ENCODE results near the gene FGF1.

DNA sequence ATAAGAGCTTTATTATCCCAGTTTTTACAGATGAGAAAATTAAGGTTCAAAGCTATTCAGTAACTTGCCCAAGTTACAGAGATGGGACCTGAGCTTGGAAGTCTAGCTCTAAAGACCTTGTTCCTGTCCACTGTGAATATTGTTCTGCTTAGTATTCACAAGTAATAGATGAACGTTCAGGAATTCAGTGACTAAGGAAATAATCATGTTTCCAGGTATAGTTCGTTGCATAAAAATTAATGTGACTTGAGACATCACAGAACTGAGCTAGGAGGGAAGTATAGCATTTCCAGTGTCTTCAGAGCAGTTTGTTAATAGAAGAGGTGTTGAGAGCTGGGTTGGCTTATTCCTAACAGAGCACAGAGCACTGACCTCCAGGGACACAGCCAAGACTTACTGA is 136.1 kb downstream of the FGF1 start:
- TF ChIP-seq ZNF146 (tag by site-specific recombination; IDR thresholded peaks at IDR 0.05), result no peak
- TF ChIP-seq, protein P1, sequence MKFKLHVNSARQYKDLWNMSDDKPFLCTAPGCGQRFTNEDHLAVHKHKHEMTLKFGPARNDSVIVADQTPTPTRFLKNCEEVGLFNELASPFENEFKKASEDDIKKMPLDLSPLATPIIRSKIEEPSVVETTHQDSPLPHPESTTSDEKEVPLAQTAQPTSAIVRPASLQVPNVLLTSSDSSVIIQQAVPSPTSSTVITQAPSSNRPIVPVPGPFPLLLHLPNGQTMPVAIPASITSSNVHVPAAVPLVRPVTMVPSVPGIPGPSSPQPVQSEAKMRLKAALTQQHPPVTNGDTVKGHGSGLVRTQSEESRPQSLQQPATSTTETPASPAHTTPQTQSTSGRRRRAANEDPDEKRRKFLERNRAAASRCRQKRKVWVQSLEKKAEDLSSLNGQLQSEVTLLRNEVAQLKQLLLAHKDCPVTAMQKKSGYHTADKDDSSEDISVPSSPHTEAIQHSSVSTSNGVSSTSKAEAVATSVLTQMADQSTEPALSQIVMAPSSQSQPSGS (tag by site-specific recombination; IDR thresholded peaks at IDR 0.05; ENCODE audit: low read depth), result no peak
- TF ChIP-seq, protein P2, sequence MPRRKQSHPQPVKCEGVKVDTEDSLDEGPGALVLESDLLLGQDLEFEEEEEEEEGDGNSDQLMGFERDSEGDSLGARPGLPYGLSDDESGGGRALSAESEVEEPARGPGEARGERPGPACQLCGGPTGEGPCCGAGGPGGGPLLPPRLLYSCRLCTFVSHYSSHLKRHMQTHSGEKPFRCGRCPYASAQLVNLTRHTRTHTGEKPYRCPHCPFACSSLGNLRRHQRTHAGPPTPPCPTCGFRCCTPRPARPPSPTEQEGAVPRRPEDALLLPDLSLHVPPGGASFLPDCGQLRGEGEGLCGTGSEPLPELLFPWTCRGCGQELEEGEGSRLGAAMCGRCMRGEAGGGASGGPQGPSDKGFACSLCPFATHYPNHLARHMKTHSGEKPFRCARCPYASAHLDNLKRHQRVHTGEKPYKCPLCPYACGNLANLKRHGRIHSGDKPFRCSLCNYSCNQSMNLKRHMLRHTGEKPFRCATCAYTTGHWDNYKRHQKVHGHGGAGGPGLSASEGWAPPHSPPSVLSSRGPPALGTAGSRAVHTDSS (tag by site-specific recombination; IDR thresholded peaks at IDR 0.05), result no peak
- no peak for TF ChIP-seq ZNF701 (tag by site-specific recombination; IDR thresholded peaks at IDR 0.05)
- no peak for TF ChIP-seq ZNF76 (tag by site-specific recombination; IDR thresholded peaks at IDR 0.05; ENCODE audit: borderline replicate concordance, low read depth)
- TF ChIP-seq ZNF830 (tag by site-specific recombination; IDR thresholded peaks at IDR 0.05; ENCODE audit: low read depth), result no peak
- no peak for TF ChIP-seq SP2 (tag by site-specific recombination; IDR thresholded peaks at IDR 0.05)
- no peak for TF ChIP-seq ZNF629 (tag by site-specific recombination; IDR thresholded peaks at IDR 0.05)
- TF ChIP-seq RBAK (tag by site-specific recombination; IDR thresholded peaks at IDR 0.05), result no peak
